Hippocampal formation (tissue), 2 donors: Measurements from ENCODE around the gene CBFA2T2.
"Not testable (repeated sequence)": the region's sequence is repeated elsewhere in the genome, so short reads cannot be mapped to it uniquely, and the experiment has no call there.

Source experiments
- DNase-seq, 2 donors: peaks; one replicate each; lab custom pipeline; 2025; lab: John Stamatoyannopoulos, UW

CBFA2T2 gene

DNA sequence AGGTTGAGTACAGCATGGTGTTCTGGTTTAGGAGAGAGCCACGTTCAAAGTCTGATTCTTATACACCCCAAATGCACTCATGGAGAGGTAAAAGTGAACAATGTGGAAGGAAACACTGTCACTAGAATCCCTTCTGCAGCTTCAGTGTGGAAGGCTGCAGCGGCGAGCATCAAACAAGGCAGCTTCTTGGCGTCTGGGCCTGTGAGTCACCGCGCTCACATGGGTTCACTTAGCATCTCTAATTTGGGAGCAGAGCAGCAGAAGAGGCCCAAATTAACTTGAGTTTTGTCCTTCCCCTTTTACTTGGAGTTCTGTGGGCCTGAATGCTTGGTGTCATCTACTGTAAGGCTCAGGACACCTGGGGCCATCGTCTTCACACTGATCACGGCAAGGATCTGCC lies 207.2 kb downstream of the CBFA2T2 start:
- DNase-seq = peak; percentile 22 to 46

- not testable (repeated sequence) for DNase-seq
These were observed 209.1 kb downstream of the CBFA2T2 start for GRCh38 chr20:33698966-33699365.
